OCI-LY1 (cell line): ENCODE results near the gene VIL1.

ENCODE experiments used
- H2AFZ ChIP-seq: fragments of 200-600 bp; sonication (generic), shearing (Covaris generic); 2 replicates; pipeline ENCODE4 v1.6.0; 2014; ENCODE audit warnings: antibody characterized with exemption, mild to moderate bottlenecking, low read length
- H3F3A ChIP-seq: fragments of 200-600 bp; sonication (generic), shearing (Covaris generic); 2 replicates; pipeline ENCODE4 v1.6.0; 2014; ENCODE audit warnings: mild to moderate bottlenecking, antibody characterized with exemption, low read length, moderate library complexity; ENCODE audit not compliant: insufficient read depth
- H3K27ac ChIP-seq: fragments of 200-600 bp; sonication (generic); 2 replicates; pipeline ENCODE4 v1.5.1; 2014; ENCODE audit warnings: low read length, mixed run types, mild to moderate bottlenecking, low read depth; ENCODE audit not compliant: poor library complexity, severe bottlenecking
- H3K27me3 ChIP-seq: fragments of 200-600 bp; sonication (generic); 2 replicates; pipeline ENCODE4 v1.6.0; 2014; ENCODE audit warnings: antibody characterized with exemption, mild to moderate bottlenecking, low read length, moderate library complexity; ENCODE audit not compliant: insufficient read depth
- H3K36me3 ChIP-seq: fragments of 200-600 bp; sonication (generic); 2 replicates; pipeline ENCODE4 v1.6.1; 2014; ENCODE audit warnings: mild to moderate bottlenecking, antibody characterized with exemption, low read length, moderate library complexity, mixed read lengths; ENCODE audit not compliant: insufficient read depth
- H3K4me1 ChIP-seq: fragments of 200-600 bp; sonication (generic); 2 replicates; pipeline ENCODE4 v1.5.1; 2014; ENCODE audit warnings: mild to moderate bottlenecking, low read length, moderate library complexity; ENCODE audit not compliant: insufficient read depth, severe bottlenecking
- H3K4me2 ChIP-seq: fragments of 200-600 bp; sonication (generic), shearing (Covaris generic); 2 replicates; pipeline ENCODE4 v1.6.1; 2014; ENCODE audit warnings: low read length
- H3K4me3 ChIP-seq: fragments of 200-600 bp; sonication (generic); 2 replicates; pipeline ENCODE4 v1.5.1; 2014; ENCODE audit warnings: low read length, low read depth, mild to moderate bottlenecking, mixed read lengths; ENCODE audit not compliant: poor library complexity, severe bottlenecking
- H3K79me2 ChIP-seq: fragments of 200-600 bp; shearing (Covaris generic); 2 replicates; pipeline ENCODE4 v1.6.1; 2016; ENCODE audit warnings: mixed run types, low read length, mixed read lengths; ENCODE audit not compliant: insufficient read depth
- H3K9ac ChIP-seq: fragments of 200-600 bp; sonication (generic), shearing (Covaris generic); 2 replicates; pipeline ENCODE4 v1.6.1; 2014; ENCODE audit warnings: mild to moderate bottlenecking, low read length, mixed read lengths
- H3K9me2 ChIP-seq: fragments of 200-600 bp; sonication (generic), shearing (Covaris generic); 2 replicates; pipeline ENCODE4 v1.6.1; 2014; ENCODE audit warnings: low read depth, mild to moderate bottlenecking, low read length, mixed read lengths
- H3K9me3 ChIP-seq: fragments of 200-600 bp; shearing (Covaris generic); 2 replicates; pipeline ENCODE4 v1.6.1; 2014; ENCODE audit warnings: low read length, mixed read lengths
- H4K20me1 ChIP-seq: fragments of 200-600 bp; sonication (generic), shearing (Covaris generic); 2 replicates; pipeline ENCODE4 v1.6.0; 2016; ENCODE audit warnings: mild to moderate bottlenecking, low read length; ENCODE audit not compliant: insufficient read depth
- EZH2 ChIP-seq: fragments of 200-600 bp; sonication (generic), shearing (Covaris generic); IDR thresholded peaks from 2 replicates; pipeline ENCODE4 v1.8.0; 2017; ENCODE audit warnings: borderline replicate concordance, mixed run types, mild to moderate bottlenecking, antibody characterized with exemption, low read length, moderate library complexity, mixed read lengths
- TF ChIP-seq, protein P1 (sequence below): fragments of 200-600 bp; sonication (generic), shearing (Covaris generic); IDR thresholded peaks from 2 replicates; pipeline ENCODE4 v1.5.1; 2017; ENCODE audit warnings: mild to moderate bottlenecking, antibody characterized with exemption, low read length, moderate library complexity, mixed read lengths

VIL1 gene

DNA sequence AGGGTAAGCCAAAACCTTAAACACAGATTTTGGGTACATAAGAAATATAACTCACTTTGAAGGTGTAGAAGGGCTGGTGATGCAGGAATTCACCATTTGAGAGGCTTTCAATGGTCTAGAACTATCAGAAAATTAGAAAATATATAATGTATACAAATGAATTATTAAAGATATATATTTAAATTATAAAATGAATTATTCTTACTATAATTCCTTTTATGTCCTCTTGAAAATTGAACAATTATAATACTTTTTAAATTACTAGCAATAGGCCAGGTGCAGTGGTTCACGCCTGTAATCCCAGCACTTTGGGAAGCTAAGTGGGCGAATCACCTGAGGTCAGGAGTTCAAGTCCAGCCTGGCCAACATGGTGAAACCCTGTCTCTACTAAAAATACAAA lies 60.7 kb downstream of the VIL1 start:
- no peak overlapping the region for H2AFZ ChIP-seq
- H3K9me2 ChIP-seq: no peaks in the 10 kb centered on the region
- H3K36me3 ChIP-seq: peaks cover 69% of the 10 kb centered on the region
- no peak overlapping the region for H3K9ac ChIP-seq
- H4K20me1 ChIP-seq: no peaks in the 10 kb centered on the region
- H3K27me3 ChIP-seq: no peaks in the 10 kb centered on the region
- no peak overlapping the region for H3K27ac ChIP-seq
- H3F3A ChIP-seq: no peaks in the 10 kb centered on the region
- no peak overlapping the region for H3K4me2 ChIP-seq
- no peaks in the 10 kb centered on the region for H3K9me3 ChIP-seq
- H3K4me1 ChIP-seq: peaks cover 11% of the 10 kb centered on the region
- TF ChIP-seq, protein P1, sequence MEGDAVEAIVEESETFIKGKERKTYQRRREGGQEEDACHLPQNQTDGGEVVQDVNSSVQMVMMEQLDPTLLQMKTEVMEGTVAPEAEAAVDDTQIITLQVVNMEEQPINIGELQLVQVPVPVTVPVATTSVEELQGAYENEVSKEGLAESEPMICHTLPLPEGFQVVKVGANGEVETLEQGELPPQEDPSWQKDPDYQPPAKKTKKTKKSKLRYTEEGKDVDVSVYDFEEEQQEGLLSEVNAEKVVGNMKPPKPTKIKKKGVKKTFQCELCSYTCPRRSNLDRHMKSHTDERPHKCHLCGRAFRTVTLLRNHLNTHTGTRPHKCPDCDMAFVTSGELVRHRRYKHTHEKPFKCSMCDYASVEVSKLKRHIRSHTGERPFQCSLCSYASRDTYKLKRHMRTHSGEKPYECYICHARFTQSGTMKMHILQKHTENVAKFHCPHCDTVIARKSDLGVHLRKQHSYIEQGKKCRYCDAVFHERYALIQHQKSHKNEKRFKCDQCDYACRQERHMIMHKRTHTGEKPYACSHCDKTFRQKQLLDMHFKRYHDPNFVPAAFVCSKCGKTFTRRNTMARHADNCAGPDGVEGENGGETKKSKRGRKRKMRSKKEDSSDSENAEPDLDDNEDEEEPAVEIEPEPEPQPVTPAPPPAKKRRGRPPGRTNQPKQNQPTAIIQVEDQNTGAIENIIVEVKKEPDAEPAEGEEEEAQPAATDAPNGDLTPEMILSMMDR: no peak
- no peak for TF ChIP-seq EZH2
- no peak overlapping the region for H3K4me3 ChIP-seq
- H3K79me2 ChIP-seq: no peaks in the 10 kb centered on the region

DNA sequence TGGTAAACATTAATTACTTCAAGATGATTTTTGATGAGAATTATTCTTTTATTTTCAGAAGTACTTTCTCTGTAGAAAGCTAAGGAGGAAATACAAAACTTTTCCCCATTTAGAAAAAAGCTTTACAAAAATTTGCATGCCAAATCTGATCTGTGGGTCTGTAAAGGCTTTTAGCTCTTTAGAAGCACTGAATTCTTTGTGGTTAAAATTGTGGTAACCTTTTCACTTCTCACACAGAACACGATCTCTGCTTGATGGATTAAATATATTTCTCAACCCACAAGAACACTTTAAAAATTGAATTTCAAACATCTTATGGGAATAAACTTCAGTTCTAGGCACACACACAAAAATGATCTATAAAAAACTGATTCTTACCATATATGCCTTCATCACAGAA lies 63.7 kb downstream of the VIL1 start:
- Histone ChIP-seq H4K20me1 (no peaks in the 10 kb centered on the region), H3F3A (no peaks in the 10 kb centered on the region), H3K9me2 (no peaks in the 10 kb centered on the region), H3K27ac (no peak overlapping the region), H3K4me3 (no peak overlapping the region), H3K9me3 (no peaks in the 10 kb centered on the region), H3K79me2 (no peaks in the 10 kb centered on the region), H3K4me1 (peaks cover 11% of the 10 kb centered on the region), H3K36me3 (peaks cover 72% of the 10 kb centered on the region), H2AFZ (no peak overlapping the region), H3K4me2 (no peak overlapping the region), H3K27me3 (no peaks in the 10 kb centered on the region), H3K9ac (no peak overlapping the region)
- TF ChIP-seq, protein P1: no peak
- no peak for TF ChIP-seq EZH2

DNA sequence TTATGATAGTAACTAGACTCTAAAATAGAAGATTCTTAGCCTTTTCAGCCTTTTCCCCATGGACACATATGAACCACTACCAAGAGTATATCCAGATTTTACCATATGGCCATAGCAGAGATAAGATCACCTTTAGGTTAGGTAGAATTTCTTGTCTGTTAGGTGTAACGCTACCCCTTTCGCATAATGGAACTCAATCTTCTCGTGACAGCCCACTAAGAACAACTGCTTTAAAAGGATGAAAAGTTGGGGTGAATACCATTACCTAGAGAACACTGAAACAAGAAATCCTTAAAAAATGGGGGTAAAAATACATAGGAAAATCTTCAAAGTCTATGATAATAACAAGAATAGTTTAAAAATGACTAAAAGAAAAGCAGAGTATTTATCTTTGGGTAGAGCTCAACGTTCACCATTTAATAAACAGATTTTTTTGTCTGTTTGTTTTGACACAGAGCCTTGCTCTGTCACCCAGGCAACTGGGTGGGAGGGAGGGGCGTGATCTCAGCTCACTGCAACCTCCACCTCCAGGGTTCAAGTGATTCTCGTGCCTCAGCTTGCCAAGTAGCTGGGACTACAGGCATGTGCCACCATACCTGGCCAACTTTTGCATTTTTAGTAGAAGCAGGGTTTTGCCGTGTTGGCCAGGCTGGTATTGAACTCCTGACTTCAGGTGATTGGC lies 67.2 kb downstream of the VIL1 start:
- Histone ChIP-seq H3K9me2 (no peaks in the 10 kb centered on the region), H3K27me3 (no peaks in the 10 kb centered on the region), H2AFZ (no peak overlapping the region), H3F3A (no peaks in the 10 kb centered on the region), H3K9ac (no peak overlapping the region), H3K36me3 (peaks cover 80% of the 10 kb centered on the region), H3K4me3 (no peak overlapping the region), H4K20me1 (no peaks in the 10 kb centered on the region), H3K4me1 (peaks cover 11% of the 10 kb centered on the region), H3K27ac (no peak overlapping the region), H3K9me3 (no peaks in the 10 kb centered on the region), H3K79me2 (no peaks in the 10 kb centered on the region), H3K4me2 (no peak overlapping the region)
- TF ChIP-seq, protein P1: no peak
- TF ChIP-seq EZH2: no peak
